MCF 10A (cell line): ENCODE measurements around the gene EPHB6. TPM values are rescaled to one million over a fixed set of nuclear protein-coding genes. Genes with fewer than 3 reads are reported as not detected.

ENCODE experiments used
- BruUV-seq: library from RNA; stranded (reverse); fragments of 400-500 nt; replicated peaks from 2 replicates; lab custom pipeline; 2021; lab: Mats Ljungman, UMichigan
- CTCF ChIA-PET: fragments of 300-600 bp; sonication (Branson Sonifier 250); formaldehyde crosslinking; extraction: SDS; loops from one replicate; lab custom pipeline; 2021; ENCODE audit warnings: antibody characterized with exemption, inconsistent platforms; lab: Yijun Ruan, JAX
- POLR2A ChIA-PET: fragments of 300-600, 350-650 bp; sonication (Branson Sonifier 250); formaldehyde crosslinking; extraction: SDS; loops from one replicate; lab custom pipeline; 2020; ENCODE audit warnings: antibody characterized with exemption, inconsistent platforms; lab: Yijun Ruan, JAX
- DNase-seq: peaks from one replicate; pipeline ENCODE4 v3.0.0-alpha.2; 2018; ENCODE audit not compliant: unreplicated experiment
- H3K27ac Mint-ChIP-seq: one replicate; pipeline ENCODE4 v1.8.0; 2022; ENCODE audit warnings: mild to moderate bottlenecking, low read depth, mixed read lengths; ENCODE audit not compliant: unreplicated experiment
- H3K27me3 Mint-ChIP-seq: one replicate; pipeline ENCODE4 v1.8.0; 2022; ENCODE audit warnings: mixed read lengths; ENCODE audit not compliant: insufficient read depth, unreplicated experiment
- H3K36me3 Mint-ChIP-seq: one replicate; pipeline ENCODE4 v1.8.0; 2022; ENCODE audit warnings: mild to moderate bottlenecking, moderate library complexity, mixed read lengths; ENCODE audit not compliant: insufficient read depth, unreplicated experiment
- H3K4me1 Mint-ChIP-seq: one replicate; pipeline ENCODE4 v1.8.0; 2022; ENCODE audit warnings: mixed read lengths; ENCODE audit not compliant: insufficient read depth, unreplicated experiment
- H3K4me3 Mint-ChIP-seq: one replicate; pipeline ENCODE4 v1.8.0; 2022; ENCODE audit warnings: mild to moderate bottlenecking, moderate library complexity, mixed read lengths; ENCODE audit not compliant: unreplicated experiment
- H3K9me3 Mint-ChIP-seq: one replicate; pipeline ENCODE4 v1.8.0; 2022; ENCODE audit warnings: mixed read lengths; ENCODE audit not compliant: unreplicated experiment
- CTCF ChIP-seq: fragments of 200-600 bp; IDR thresholded peaks from one replicate; pipeline ENCODE4 v1.8.0; 2022; ENCODE audit warnings: antibody characterized with exemption, mild to moderate bottlenecking; ENCODE audit not compliant: unreplicated experiment
- intact Hi-C: fragments of 100-400 bp; cut with micrococcal nuclease; formaldehyde crosslinking; loops from 2 replicates; pipeline ENCODE4 v1.14.1; 2022
- total RNA-seq: library from RNA; stranded (reverse); gene quantifications from 2 replicates; pipeline ENCODE4 v1.2.3, GENCODE V29; 2022

EPHB6 gene
- total RNA-seq, 1 experiment from 2014 or later: 1.4 TPM

DNA sequence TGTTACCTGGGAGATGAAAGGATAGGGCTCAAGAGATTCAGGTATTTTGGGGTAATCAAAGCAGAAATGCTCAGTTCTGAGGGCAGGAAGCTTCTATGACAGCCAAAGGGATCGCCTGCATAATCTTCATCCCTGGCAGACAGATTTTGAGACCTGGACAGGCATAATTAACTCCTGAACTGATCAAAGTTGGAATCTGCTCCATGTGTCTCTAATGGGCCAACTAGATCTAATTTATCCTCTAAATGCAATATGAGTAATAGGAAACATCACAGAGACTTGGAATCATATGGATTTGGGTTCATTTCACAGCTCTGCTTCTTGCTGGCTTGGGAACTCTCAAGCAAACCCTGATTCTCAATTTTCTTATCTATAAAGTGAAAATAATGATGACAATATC, 41.2 kb upstream of the EPHB6 start:
- ChIA-PET POLR2A (interaction anchor here (0.7 kb wide), 1 partner anchor 482 kb away, joined by 3 read pairs; no protein-coding TSS in a partner anchor), CTCF (interaction anchor here (0.6 to 7.1 kb wide), 14 partner anchors 11 to 361 kb away, joined by 3 to 61 read pairs (median 4); no protein-coding TSS in a partner anchor)
- BruUV-seq: no TSS peak
- Mint-ChIP-seq H3K36me3 (no peaks in the 10 kb centered on the region), H3K27me3 (peaks cover 79% of the 10 kb centered on the region), H3K4me1 (no peaks in the 10 kb centered on the region), H3K9me3 (no peaks in the 10 kb centered on the region), H3K4me3 (no peak overlapping the region), H3K27ac (no peak overlapping the region)
- no peak for DNase-seq
- intact Hi-C loops: no loop called here
- TF ChIP-seq CTCF: no peak

DNA sequence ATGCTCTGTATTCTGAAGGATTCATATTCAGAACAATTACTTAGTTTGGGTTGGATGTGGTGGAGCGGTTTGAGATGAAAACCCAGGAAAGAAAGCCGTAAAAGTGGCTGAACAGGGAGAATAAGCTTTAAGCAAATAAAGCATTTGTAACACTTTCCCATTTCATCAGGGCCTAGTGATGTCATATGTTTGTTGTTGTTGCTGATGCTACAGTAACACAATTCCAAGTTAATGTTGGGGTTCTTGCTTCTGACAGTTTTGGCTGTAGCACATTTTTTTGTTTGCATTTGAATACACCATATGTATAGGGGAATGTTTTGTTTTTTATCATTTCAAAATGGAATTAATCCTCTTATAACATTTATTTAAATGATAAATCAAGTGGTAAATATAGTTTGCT, 40.4 kb upstream of the EPHB6 start:
- intact Hi-C loops: no loop called here
- H3K4me3 Mint-ChIP-seq: no peak overlapping the region
- DNase-seq: no peak
- no peaks in the 10 kb centered on the region for H3K4me1 Mint-ChIP-seq
- CTCF ChIA-PET: interaction anchor here (0.6 to 7.1 kb wide), 10 partner anchors 15 to 331 kb away, joined by 3 to 61 read pairs (median 4); no protein-coding TSS in a partner anchor
- H3K27me3 Mint-ChIP-seq: peaks cover 83% of the 10 kb centered on the region
- no TSS peak for BruUV-seq
- POLR2A ChIA-PET: no interaction called here
- no peaks in the 10 kb centered on the region for H3K9me3 Mint-ChIP-seq
- no peaks in the 10 kb centered on the region for H3K36me3 Mint-ChIP-seq
- H3K27ac Mint-ChIP-seq: no peak overlapping the region
- no peak for TF ChIP-seq CTCF

- no peak for TF ChIP-seq CTCF
- Mint-ChIP-seq H3K27me3 (peaks cover 90% of the 10 kb centered on the region), H3K27ac (no peak overlapping the region), H3K9me3 (no peaks in the 10 kb centered on the region), H3K4me3 (no peak overlapping the region), H3K36me3 (no peaks in the 10 kb centered on the region), H3K4me1 (no peaks in the 10 kb centered on the region)
- CTCF ChIA-PET: interaction anchor here (0.6 to 7.1 kb wide), 7 partner anchors 33 to 281 kb away, joined by 3 to 61 read pairs (median 5); no protein-coding TSS in a partner anchor
- BruUV-seq: no TSS peak
- DNase-seq: no peak
- intact Hi-C loops: no loop called here
- POLR2A ChIA-PET: no interaction called here
Observed at GRCh38 chr7:142815134-142815533, 39.7 kb upstream of the EPHB6 start.

DNA sequence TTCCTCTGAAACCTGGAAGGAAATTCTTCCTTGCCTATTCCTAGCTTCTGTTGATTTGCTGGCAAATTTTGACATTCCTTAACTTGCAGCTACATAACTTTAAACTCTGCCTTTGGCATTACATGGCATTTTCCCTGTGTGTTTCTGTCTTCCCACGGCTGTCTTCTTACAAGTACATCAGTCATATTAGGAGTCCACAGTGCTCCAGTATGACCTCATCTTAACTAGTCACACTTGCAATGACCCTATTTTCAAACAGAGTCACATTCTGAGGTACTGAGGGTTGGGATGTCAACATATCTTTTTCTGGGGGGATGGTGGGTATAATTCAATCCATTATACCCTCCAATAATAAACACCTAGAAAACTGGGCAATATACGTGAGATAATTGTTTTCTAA, 37.4 kb upstream of the EPHB6 start:
- Mint-ChIP-seq H3K4me3 (no peak overlapping the region), H3K9me3 (peaks cover 7% of the 10 kb centered on the region), H3K36me3 (no peaks in the 10 kb centered on the region), H3K27me3 (peaks cover 100% of the 10 kb centered on the region), H3K4me1 (no peaks in the 10 kb centered on the region), H3K27ac (no peak overlapping the region)
- no TSS peak for BruUV-seq
- intact Hi-C loops: no loop called here
- ChIA-PET POLR2A (interaction anchor here (0.8 kb wide), 1 partner anchor 10 kb away, joined by 3 read pairs; no protein-coding TSS in a partner anchor), CTCF (interaction anchor here (0.5 to 2.4 kb wide), 3 partner anchors 34 to 145 kb away, joined by 3 to 10 read pairs (median 4); partner anchors contain the start of gene KEL)
- no peak for DNase-seq
- TF ChIP-seq CTCF: no peak
